Fibroblast of skin of left quadriceps (primary cell): ENCODE results near the gene AUTS2.

Experiments used
- DNase-seq, 2 experiments: peaks; one replicate each; pipeline ENCODE4 v3.0.0-alpha.2; 2013; ENCODE audit warnings: low read depth in 2 of 2

The AUTS2 gene

GRCh38 chr7:70621954-70622600, 1023.8 kb downstream of the AUTS2 start:
- no peak for DNase-seq

- DNase-seq = no peak
Measured at GRCh38 chr7:70622936-70623335, 1024.7 kb downstream of the AUTS2 start.

GRCh38 chr7:70624500-70625103, 1026.3 kb downstream of the AUTS2 start:
- DNase-seq = no peak

GRCh38 chr7:70627461-70627860, 1029.2 kb downstream of the AUTS2 start:
- no peak for DNase-seq

GRCh38 chr7:70630440-70630817, 1032.2 kb downstream of the AUTS2 start:
- no peak for DNase-seq

GRCh38 chr7:70630818-70631457, 1032.7 kb downstream of the AUTS2 start:
- DNase-seq = peak; percentile 82 to 84

GRCh38 chr7:70631718-70632117, 1033.4 kb downstream of the AUTS2 start:
- DNase-seq = no peak

GRCh38 chr7:70632400-70632799, 1034.1 kb downstream of the AUTS2 start:
- no peak for DNase-seq

GRCh38 chr7:70634071-70634470, 1035.8 kb downstream of the AUTS2 start:
- DNase-seq = no peak

GRCh38 chr7:70634610-70635068, 1036.4 kb downstream of the AUTS2 start:
- DNase-seq = peak; percentile 87

- no peak for DNase-seq
Measured at GRCh38 chr7:70635633-70636032, 1037.4 kb downstream of the AUTS2 start.

- no peak for DNase-seq
Measured at GRCh38 chr7:70636169-70636568, 1037.9 kb downstream of the AUTS2 start.

- no peak for DNase-seq
Measured at GRCh38 chr7:70637726-70638125, 1039.5 kb downstream of the AUTS2 start.

- DNase-seq = peak in 1 of 2 experiments; percentile 26
Measured at GRCh38 chr7:70638158-70639107, 1040.2 kb downstream of the AUTS2 start.

GRCh38 chr7:70640266-70640833, 1042.1 kb downstream of the AUTS2 start:
- DNase-seq = peak; percentile 44 to 60

- DNase-seq = no peak
Measured at GRCh38 chr7:70641882-70642281, 1043.6 kb downstream of the AUTS2 start.

GRCh38 chr7:70645279-70645678, 1047.0 kb downstream of the AUTS2 start:
- DNase-seq = no peak

GRCh38 chr7:70645876-70646351, 1047.6 kb downstream of the AUTS2 start:
- DNase-seq = no peak

GRCh38 chr7:70646536-70647248, 1048.4 kb downstream of the AUTS2 start:
- no peak for DNase-seq

- DNase-seq = peak in 1 of 2 experiments; percentile 9
Measured at GRCh38 chr7:70647801-70648498, 1049.7 kb downstream of the AUTS2 start.
